GM13976 (cell line): ENCODE measurements around the gene RAB24.

ENCODE experiments used
- DNase-seq: peaks from one replicate; pipeline ENCODE4 v3.0.0; 2012; ENCODE audit warnings: low spot score
- in situ Hi-C: fragments of 300-500 bp; cut with MboI; formaldehyde crosslinking; loops from one replicate; pipeline ENCODE4 v1.12.0; 2022; ENCODE audit warnings: low sequenced_read_pairs, mixed read lengths, inconsistent platforms; ENCODE audit not compliant: unreplicated experiment
- TF ChIP-seq, protein P1 (sequence below): IDR thresholded peaks from 2 replicates; pipeline ENCODE4 v1.5.1; 2012; ENCODE audit warnings: borderline replicate concordance, mild to moderate bottlenecking; ENCODE audit not compliant: insufficient read depth; ENCODE audit errors: extremely low read depth, missing control alignments, control extremely low read depth

RAB24 gene

DNA sequence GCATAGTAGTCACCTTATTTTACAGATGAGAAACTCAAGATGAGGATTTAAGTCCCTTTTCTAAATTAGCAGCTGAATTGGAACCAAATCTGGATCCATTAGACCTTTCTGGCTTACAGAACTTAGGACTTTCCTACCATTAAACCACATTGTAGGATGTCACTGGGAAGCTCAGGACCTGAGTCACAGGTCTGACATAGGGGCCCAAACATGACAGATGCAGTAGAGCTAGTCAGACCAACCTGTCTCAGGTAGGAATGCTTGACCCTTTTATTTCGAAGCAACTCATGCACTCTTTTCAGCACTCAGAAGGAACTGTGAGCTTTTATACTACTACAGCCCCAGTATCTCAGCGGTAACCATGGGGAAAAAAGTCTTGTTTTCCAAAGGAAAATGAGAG is 2.6 kb downstream of the RAB24 start:
- TF ChIP-seq, protein P1, sequence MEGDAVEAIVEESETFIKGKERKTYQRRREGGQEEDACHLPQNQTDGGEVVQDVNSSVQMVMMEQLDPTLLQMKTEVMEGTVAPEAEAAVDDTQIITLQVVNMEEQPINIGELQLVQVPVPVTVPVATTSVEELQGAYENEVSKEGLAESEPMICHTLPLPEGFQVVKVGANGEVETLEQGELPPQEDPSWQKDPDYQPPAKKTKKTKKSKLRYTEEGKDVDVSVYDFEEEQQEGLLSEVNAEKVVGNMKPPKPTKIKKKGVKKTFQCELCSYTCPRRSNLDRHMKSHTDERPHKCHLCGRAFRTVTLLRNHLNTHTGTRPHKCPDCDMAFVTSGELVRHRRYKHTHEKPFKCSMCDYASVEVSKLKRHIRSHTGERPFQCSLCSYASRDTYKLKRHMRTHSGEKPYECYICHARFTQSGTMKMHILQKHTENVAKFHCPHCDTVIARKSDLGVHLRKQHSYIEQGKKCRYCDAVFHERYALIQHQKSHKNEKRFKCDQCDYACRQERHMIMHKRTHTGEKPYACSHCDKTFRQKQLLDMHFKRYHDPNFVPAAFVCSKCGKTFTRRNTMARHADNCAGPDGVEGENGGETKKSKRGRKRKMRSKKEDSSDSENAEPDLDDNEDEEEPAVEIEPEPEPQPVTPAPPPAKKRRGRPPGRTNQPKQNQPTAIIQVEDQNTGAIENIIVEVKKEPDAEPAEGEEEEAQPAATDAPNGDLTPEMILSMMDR: no peak
- no peak for DNase-seq
- in situ Hi-C loops: no loop called here

DNA sequence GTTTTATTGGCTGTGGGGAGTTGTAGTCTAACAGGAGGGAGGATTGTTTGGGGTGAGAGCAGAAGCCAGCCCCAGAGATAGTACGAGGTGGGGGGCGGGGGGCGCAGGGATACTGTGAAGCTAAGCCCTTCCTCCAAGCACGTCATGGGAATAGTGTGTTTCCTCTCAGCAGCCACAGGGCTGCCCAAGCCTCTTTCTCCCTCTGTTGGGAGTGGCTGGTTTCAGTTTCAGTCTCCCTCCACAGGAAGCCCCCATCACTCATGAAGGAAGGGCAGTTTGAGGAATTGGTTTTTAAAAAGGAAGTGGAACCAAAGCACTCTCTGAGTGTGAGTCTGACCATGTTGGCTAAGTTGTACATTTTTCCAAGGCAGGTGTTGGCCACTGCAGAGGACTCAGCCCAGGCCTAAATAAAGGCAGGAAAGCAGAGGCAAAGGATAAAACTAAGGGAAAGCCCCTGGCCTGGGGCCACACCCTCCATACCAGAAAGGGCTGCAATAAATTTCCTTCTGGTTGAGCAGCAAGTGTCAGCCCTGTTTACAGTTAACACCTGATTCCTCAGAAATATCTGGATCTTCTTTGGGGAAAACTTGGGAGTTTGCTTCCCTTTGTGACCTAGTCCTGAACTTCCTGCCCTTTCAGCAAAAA is 3.2 kb downstream of the RAB24 start:
- TF ChIP-seq, protein P1: no peak
- in situ Hi-C loops: no loop called here
- peak; percentile 63 for DNase-seq

DNA sequence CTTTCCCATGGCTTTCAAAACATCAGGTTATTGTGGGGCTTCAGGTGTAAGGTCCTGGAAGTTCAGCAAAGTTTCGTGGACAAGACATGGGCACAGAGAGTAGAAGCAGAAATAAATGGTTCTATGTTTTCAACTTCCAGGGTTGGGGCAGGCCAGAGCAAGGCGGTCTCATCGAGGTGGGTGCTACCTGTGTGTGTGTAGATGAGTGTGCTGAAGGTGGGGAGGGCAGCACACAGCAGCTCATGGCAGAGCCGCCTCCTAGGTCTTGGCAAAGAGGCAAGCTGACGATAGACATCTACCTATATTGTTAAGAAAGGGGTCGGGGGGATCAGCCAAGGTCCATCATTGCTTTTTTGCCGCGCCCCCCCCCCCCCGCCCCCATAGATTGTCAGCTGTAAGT is 3.8 kb downstream of the RAB24 start:
- in situ Hi-C loops: loop anchor here (10.0 kb wide), 1 partner anchor 185 kb away; no protein-coding TSS in a partner anchor
- no peak for DNase-seq
- TF ChIP-seq, protein P1: no peak

DNA sequence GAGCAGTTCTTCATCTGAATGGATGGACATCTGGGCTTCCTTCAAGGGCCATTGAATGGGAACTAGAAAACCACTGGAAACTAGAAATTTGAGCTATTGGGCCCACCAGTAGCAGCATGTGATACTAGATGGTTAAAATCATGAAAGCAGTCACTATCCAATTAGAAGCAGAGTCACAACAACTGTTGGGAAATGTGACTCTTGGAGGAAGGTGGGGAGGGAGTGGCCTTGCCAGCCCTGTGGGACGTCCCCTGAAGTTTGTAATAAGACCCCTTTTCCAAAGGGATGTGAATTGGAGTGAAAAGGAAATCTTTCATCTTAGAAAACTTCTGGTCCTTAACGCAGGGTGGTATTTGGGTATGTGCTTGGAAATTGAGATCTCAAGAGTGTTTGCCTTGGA is 5.6 kb downstream of the RAB24 start:
- in situ Hi-C loops: loop anchor here (10.0 kb wide), 1 partner anchor 183 kb away; no protein-coding TSS in a partner anchor
- TF ChIP-seq, protein P1: no peak
- no peak for DNase-seq

DNA sequence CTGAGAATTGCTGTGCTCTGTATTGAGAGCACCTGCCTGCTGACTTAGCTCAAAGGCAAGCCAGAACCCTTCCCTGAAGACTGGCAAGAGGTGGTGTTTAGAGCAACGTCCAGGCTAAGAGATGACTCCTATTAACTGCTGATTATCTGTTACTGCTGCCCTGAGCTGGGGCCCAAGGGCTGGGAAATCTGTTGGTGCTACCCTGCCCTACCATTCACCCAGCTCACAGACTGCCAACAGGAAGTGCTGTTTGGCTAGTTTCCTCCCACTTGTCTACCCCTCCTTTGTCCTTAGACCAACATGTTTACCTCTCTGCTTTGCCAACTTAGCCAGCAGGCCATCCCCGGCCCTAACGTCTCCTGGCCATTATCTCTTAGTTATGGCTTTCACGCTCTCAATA is 6.9 kb downstream of the RAB24 start:
- in situ Hi-C loops: loop anchor here (10.0 kb wide), 1 partner anchor 182 kb away; no protein-coding TSS in a partner anchor
- DNase-seq: no peak
- TF ChIP-seq, protein P1: no peak

DNA sequence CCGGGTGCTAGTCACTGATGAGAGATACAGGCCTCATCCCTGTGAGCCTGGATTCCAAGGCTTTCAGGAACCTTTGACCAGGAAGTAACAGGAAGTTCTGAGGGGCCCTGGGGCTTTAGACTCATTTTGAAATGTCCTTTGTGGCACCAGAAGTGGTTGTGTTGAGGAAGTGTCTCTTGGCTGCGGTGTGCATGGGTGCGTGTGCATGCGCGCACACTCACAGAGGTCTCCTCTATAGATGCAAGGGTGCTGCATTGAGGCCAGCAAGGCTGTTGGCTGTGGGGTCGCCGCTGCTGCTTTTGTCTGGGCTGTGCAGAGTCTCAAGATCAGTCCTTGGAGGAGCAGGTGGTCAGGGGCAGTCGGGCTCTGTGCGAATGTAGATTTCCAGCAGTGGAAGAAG is 7.6 kb downstream of the RAB24 start:
- DNase-seq: no peak
- in situ Hi-C loops: loop anchor here (10.0 kb wide), 1 partner anchor 181 kb away; no protein-coding TSS in a partner anchor

More for the DNA sequence above, 7.6 kb downstream of the RAB24 start:
- TF ChIP-seq, protein P1: no peak
